Urinary bladder (tissue), 4 donors: ENCODE measurements around the gene ATF1. TPM values are rescaled to one million over a fixed set of nuclear protein-coding genes. Genes with fewer than 3 reads are reported as not detected.
A peak's percentile ranks its signal among the peaks of the same experiment; 100 is the strongest.

Experiments
- DNase-seq: peaks from one replicate; pipeline ENCODE4 v3.0.0-alpha.2; 2015; ENCODE audit errors: extremely low spot score
- H3K27ac ChIP-seq: one replicate; pipeline ENCODE4 v1.5.1; 2013; ENCODE audit warnings: low read depth, mild to moderate bottlenecking, moderate library complexity
- H3K36me3 ChIP-seq: one replicate; pipeline ENCODE4 v1.6.1; 2013; ENCODE audit warnings: mild to moderate bottlenecking, moderate library complexity; ENCODE audit not compliant: insufficient read depth
- H3K4me1 ChIP-seq: one replicate; pipeline ENCODE4 v1.6.1; 2013; ENCODE audit warnings: mild to moderate bottlenecking, moderate library complexity; ENCODE audit not compliant: insufficient read depth
- H3K4me3 ChIP-seq: one replicate; pipeline ENCODE4 v1.5.1; 2013; ENCODE audit warnings: low read depth, low read length
- WGBS: extraction: QIAGEN DNeasy Blood & Tissue Kit; methylation state at CpG from one replicate; pipeline ENCODE4 v1.1.7; 2013; 5-methylcytosine and 5-hydroxymethylcytosine counted together
- polyA plus RNA-seq: library from polyadenylated mRNA; stranded (reverse); fragments of 200-250 nt; gene quantifications from one replicate; pipeline ENCODE4 v1.2.3, GENCODE V29; 2013
- total RNA-seq: library from RNA; depleted of rRNA; stranded (reverse); fragments of >200 nt; gene quantifications from one replicate; pipeline ENCODE4 v1.2.3, GENCODE V29; 2014
- donor health status: healthy with polysubstance abuse.
- donor health status: healthy.

Gene ATF1
- 51.2 TPM for total RNA-seq
- 20.2 TPM for polyA plus RNA-seq

- Histone ChIP-seq H3K36me3 (no peaks in the 10 kb centered on the region), H3K4me3 (peak within 1 kb of the TSS; percentile 87), H3K4me1 (peaks cover 2% of the 10 kb centered on the region), H3K27ac (peak within 1 kb of the TSS; percentile 96)
- DNase-seq: peak; percentile 66
- WGBS: under 1% methylated on average over 51 of the region's 51 CpGs
Observed at GRCh38 chr12:50763639-50764285, at the start of gene ATF1. Gene ATF1, plus strand, starts transcription at chr12:50764101. Its CDS starts 16,045 bp downstream, at chr12:50780146.

GRCh38 chr12:50715174-50715573 lies 48.7 kb upstream of the ATF1 start:
- no peak for DNase-seq
- no peak overlapping the region for H3K4me3 ChIP-seq
- H3K36me3 ChIP-seq: peaks cover 9% of the 10 kb centered on the region
- no peak overlapping the region for H3K27ac ChIP-seq
- 62% methylated on average over 2 of the region's 2 CpGs for WGBS
- H3K4me1 ChIP-seq: no peaks in the 10 kb centered on the region

GRCh38 chr12:50718760-50719159 lies 45.1 kb upstream of the ATF1 start:
- H3K36me3 ChIP-seq: peaks cover 9% of the 10 kb centered on the region
- 94% methylated on average over 2 of the region's 2 CpGs for WGBS
- H3K4me1 ChIP-seq: no peaks in the 10 kb centered on the region
- no peak overlapping the region for H3K27ac ChIP-seq
- H3K4me3 ChIP-seq: no peak overlapping the region
- DNase-seq: no peak

GRCh38 chr12:50720085-50720484 lies 43.8 kb upstream of the ATF1 start:
- Histone ChIP-seq H3K36me3 (peaks cover 4% of the 10 kb centered on the region), H3K4me1 (no peaks in the 10 kb centered on the region), H3K27ac (no peak overlapping the region), H3K4me3 (no peak overlapping the region)
- DNase-seq: no peak
- 93% methylated on average over 3 of the region's 3 CpGs for WGBS

- no peaks in the 10 kb centered on the region for H3K4me1 ChIP-seq
- peaks cover 3% of the 10 kb centered on the region for H3K36me3 ChIP-seq
- DNase-seq: no peak
- H3K27ac ChIP-seq: no peak overlapping the region
- WGBS: 82% methylated on average over 5 of the region's 5 CpGs
- no peak overlapping the region for H3K4me3 ChIP-seq
Observed at GRCh38 chr12:50720501-50720900, 43.4 kb upstream of the ATF1 start.

GRCh38 chr12:50723865-50724264 lies 40.0 kb upstream of the ATF1 start:
- Histone ChIP-seq H3K4me1 (no peaks in the 10 kb centered on the region), H3K4me3 (no peak overlapping the region), H3K36me3 (no peaks in the 10 kb centered on the region), H3K27ac (no peak overlapping the region)
- DNase-seq: no peak
- 19% methylated on average over 1 of the region's 1 CpG for WGBS

- Histone ChIP-seq H3K27ac (no peak overlapping the region), H3K36me3 (no peaks in the 10 kb centered on the region), H3K4me1 (no peaks in the 10 kb centered on the region), H3K4me3 (no peak overlapping the region)
- WGBS: 46% methylated on average over 5 of the region's 5 CpGs
- no peak for DNase-seq
Observed at GRCh38 chr12:50725011-50725942, 38.6 kb upstream of the ATF1 start.

- no peak for DNase-seq
- Histone ChIP-seq H3K36me3 (no peaks in the 10 kb centered on the region), H3K4me1 (no peaks in the 10 kb centered on the region), H3K4me3 (no peak overlapping the region), H3K27ac (no peak overlapping the region)
- 93% methylated on average over 2 of the region's 2 CpGs for WGBS
Observed at GRCh38 chr12:50727466-50727865, 36.4 kb upstream of the ATF1 start.

GRCh38 chr12:50728417-50728816 lies 35.5 kb upstream of the ATF1 start:
- Histone ChIP-seq H3K4me3 (no peak overlapping the region), H3K27ac (no peak overlapping the region), H3K4me1 (no peaks in the 10 kb centered on the region), H3K36me3 (no peaks in the 10 kb centered on the region)
- 85% methylated on average over 7 of the region's 7 CpGs for WGBS
- DNase-seq: no peak

GRCh38 chr12:50728841-50729240 lies 35.1 kb upstream of the ATF1 start:
- Histone ChIP-seq H3K27ac (no peak overlapping the region), H3K4me3 (no peak overlapping the region), H3K4me1 (no peaks in the 10 kb centered on the region), H3K36me3 (no peaks in the 10 kb centered on the region)
- DNase-seq: no peak
- 76% methylated on average over 4 of the region's 4 CpGs for WGBS

GRCh38 chr12:50732591-50732990 lies 31.3 kb upstream of the ATF1 start:
- WGBS: 93% methylated on average over 9 of the region's 9 CpGs
- Histone ChIP-seq H3K4me3 (no peak overlapping the region), H3K4me1 (no peaks in the 10 kb centered on the region), H3K36me3 (no peaks in the 10 kb centered on the region), H3K27ac (no peak overlapping the region)
- no peak for DNase-seq

- H3K36me3 ChIP-seq: peaks cover 3% of the 10 kb centered on the region
- WGBS: 90% methylated on average over 3 of the region's 3 CpGs
- no peaks in the 10 kb centered on the region for H3K4me1 ChIP-seq
- DNase-seq: no peak
- H3K4me3 ChIP-seq: no peak overlapping the region
- H3K27ac ChIP-seq: no peak overlapping the region
Observed at GRCh38 chr12:50733706-50734105, 30.2 kb upstream of the ATF1 start.

GRCh38 chr12:50734409-50735263 lies 29.3 kb upstream of the ATF1 start:
- 78% methylated on average over 10 of the region's 10 CpGs for WGBS
- Histone ChIP-seq H3K27ac (no peak overlapping the region), H3K36me3 (peaks cover 5% of the 10 kb centered on the region), H3K4me3 (no peak overlapping the region), H3K4me1 (no peaks in the 10 kb centered on the region)
- no peak for DNase-seq
